Parietal lobe (tissue), 1 donor: ENCODE measurements around the gene OR8K5. TPM values are rescaled to one million over a fixed set of nuclear protein-coding genes. Genes with fewer than 3 reads are reported as not detected.

Source experiments
- total RNA-seq: library from RNA; depleted of rRNA; stranded (reverse); fragments of >200 nt; gene quantifications from one replicate; pipeline ENCODE4 v1.2.3, GENCODE V29; 2014

Gene OR8K5
- total RNA-seq: not detected

DNA sequence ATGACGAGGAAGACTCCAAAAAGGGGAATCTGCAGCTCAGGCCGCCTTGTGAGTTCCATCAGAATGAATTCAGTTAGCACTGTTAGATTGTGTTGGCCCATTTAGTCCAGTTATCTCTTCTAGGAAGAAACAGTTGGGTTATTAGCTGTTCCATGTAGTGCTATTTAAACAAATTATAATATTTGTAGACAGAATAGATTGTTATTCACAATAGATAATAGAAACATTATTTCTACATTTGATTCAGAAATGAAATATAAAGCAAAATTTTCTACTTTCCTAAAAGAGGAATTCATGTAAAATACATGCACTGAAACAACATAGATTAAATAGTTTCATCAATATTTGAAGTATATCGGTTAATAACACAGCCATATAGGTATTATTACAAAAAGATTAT lies at the start of gene OR8K5:
OR8K5 (minus strand) TSS at position 101 of the 400 bp plus-strand sequence; CDS start at position 101, 0 bp downstream.

GRCh38 chr11:56176318-56176717 lies 16.2 kb upstream of the OR8K5 start, which contains the start of gene OR5J2:
OR5J2 (plus strand) TSS chr11:56176618; CDS start chr11:56176618, 0 bp downstream.

GRCh38 chr11:56140151-56140661 lies 19.9 kb downstream of the OR8K5 start, which contains the start of gene OR8J3:
OR8J3 (minus strand) TSS chr11:56140201; CDS start chr11:56137718, 2,483 bp downstream.

GRCh38 chr11:56122073-56122472 lies 38.0 kb downstream of the OR8K5 start, which contains the start of gene OR8H3:
OR8H3 (plus strand) TSS chr11:56122373; CDS start chr11:56122373, 0 bp downstream.

Other genes with a start within 250 kb of the OR8K5 start
- gene OR5W2, start 245.7 kb downstream of the OR8K5 start, total RNA-seq: not detected
- gene OR5I1, start 223.9 kb downstream of the OR8K5 start, total RNA-seq: not detected
- not detected for gene OR10AG1, start 190.4 kb downstream of the OR8K5 start, total RNA-seq
- not detected for gene OR5F1, start 165.7 kb downstream of the OR8K5 start, total RNA-seq
- gene OR5AS1, start 132.7 kb downstream of the OR8K5 start, total RNA-seq: not detected
- gene OR8I2, start 67.0 kb downstream of the OR8K5 start, total RNA-seq: not detected
- not detected for gene OR8H2, start 56.6 kb downstream of the OR8K5 start, total RNA-seq
- gene OR8H3, start 37.9 kb downstream of the OR8K5 start, total RNA-seq: not detected
- gene OR8J3, start 20.1 kb downstream of the OR8K5 start, total RNA-seq: not detected
- not detected for gene OR5J2, start 16.3 kb upstream of the OR8K5 start, total RNA-seq
- not detected for gene OR5T2, start 73.9 kb upstream of the OR8K5 start, total RNA-seq
- not detected for gene OR5T3, start 91.9 kb upstream of the OR8K5 start, total RNA-seq
- not detected for gene OR5T1, start 113.8 kb upstream of the OR8K5 start, total RNA-seq
- gene OR8H1, start 131.9 kb upstream of the OR8K5 start, total RNA-seq: not detected
- not detected for gene OR8K3, start 154.8 kb upstream of the OR8K5 start, total RNA-seq
- gene OR8K1, start 185.7 kb upstream of the OR8K5 start, total RNA-seq: not detected
- not detected for gene OR8J1, start 194.0 kb upstream of the OR8K5 start, total RNA-seq
- gene OR8U1, start 215.3 kb upstream of the OR8K5 start, total RNA-seq: not detected